ENCODE results near the gene APC2. TPM values are rescaled to one million over a fixed set of nuclear protein-coding genes. Genes with fewer than 3 reads are reported as not detected.
A peak's percentile ranks its signal among the peaks of the same experiment; 100 is the strongest.
"Not testable (repeated sequence)": the region's sequence is repeated elsewhere in the genome, so short reads cannot be mapped to it uniquely, and the experiment has no call there.

APC2 gene
- total and polyA plus RNA-seq, 5 experiments from 2014 or later, result 0.08 to 0.29 TPM; not detected in 3

DNA sequence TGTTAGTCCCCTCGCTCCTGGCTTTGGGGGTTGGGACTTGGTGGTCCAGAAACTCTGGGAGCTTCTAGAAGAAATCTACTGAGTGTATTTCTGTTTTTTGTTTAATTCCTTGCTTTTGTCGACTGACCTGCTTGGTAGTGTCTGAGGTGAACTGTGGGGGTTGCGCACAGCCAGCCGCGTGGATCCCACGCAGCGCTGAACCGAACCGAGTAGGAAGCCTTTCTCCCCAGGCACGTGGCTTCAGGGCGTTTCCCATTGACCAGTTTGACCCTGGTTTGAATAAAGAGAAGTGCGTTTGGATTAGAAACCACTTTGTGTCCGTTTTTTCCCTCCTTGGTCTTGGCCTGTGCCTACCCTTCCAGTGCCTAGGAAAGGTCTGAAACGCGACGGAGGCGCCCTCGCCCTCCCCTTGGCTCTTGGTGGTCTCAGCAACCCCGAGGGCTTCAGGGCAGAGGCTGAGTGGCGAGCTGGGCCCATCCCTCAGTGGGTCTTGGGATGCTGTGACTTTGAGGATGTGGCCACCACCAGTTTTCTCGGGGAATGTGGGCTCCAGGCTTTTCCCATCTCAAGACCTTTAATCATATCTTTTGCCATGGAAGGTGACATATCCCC is 14.4 kb upstream of the APC2 start:
- peaks cover 0 to 2% (median 0%) of the 10 kb centered on the region in 5 donors for H3K27me3 Mint-ChIP-seq
- peak overlapping the region in 1 of 10 donors; percentile 40 for H3K27ac Mint-ChIP-seq

DNA sequence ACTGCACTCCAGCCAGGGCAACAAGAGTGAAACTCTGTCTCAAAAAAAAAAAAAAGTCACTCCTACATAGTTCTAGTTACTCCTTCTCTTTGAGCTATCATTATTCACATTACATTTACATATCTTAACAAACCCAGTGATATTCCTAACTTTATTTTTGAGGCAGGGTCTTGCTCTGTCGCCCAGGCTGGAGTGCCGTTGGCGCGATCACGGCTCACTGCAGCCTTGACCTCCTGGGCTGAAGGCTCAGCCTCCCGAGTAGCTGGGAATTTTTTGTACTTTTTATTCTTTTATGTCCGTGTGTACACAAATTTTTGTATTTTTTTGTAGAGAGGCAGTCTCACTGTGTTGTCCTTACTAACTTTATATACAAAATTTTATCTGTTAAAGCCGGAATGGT is 12.3 kb upstream of the APC2 start:
- Mint-ChIP-seq H3K4me1 (peaks cover 6 to 36% (median 24%) of the 10 kb centered on the region in 4 donors), H3K27ac (peak overlapping the region in 9 of 10 donors; percentile 92 to 99 (median 99)), H3K4me3 (peak overlapping the region; percentile 94 to 99 (median 98)), H3K9me3 (no peaks in the 10 kb centered on the region), H3K36me3 (peaks cover 0 to 49% (median 11%) of the 10 kb centered on the region in 3 donors), H3K27me3 (peaks cover 0 to 2% (median 0%) of the 10 kb centered on the region in 5 donors)
- ATAC-seq, result no peak
- DNase-seq, result no peak
- POLR2A ChIA-PET, result interaction anchor here (0.6 to 2.6 kb wide), 7 partner anchors 10 to 694 kb away, joined by 3 to 14 read pairs (median 3); no protein-coding TSS in a partner anchor

More for the DNA sequence above, 14.4 kb upstream of the APC2 start:
- Mint-ChIP-seq H3K4me1 (peaks cover 6 to 25% (median 16%) of the 10 kb centered on the region in 4 donors), H3K4me3 (no peak overlapping the region), H3K9me3 (no peaks in the 10 kb centered on the region), H3K36me3 (peaks cover 0 to 47% (median 5%) of the 10 kb centered on the region in 3 donors)
- DNase-seq, result no peak
- POLR2A ChIA-PET, result interaction anchor here (1.1 to 2.6 kb wide), 2 partner anchors 10 to 36 kb away, joined by 3 to 14 read pairs; no protein-coding TSS in a partner anchor
- no peak for ATAC-seq

GRCh38 chr19:1438035-1438932 is 11.6 kb upstream of the APC2 start, which contains the start of gene RPS15:
RPS15 (plus strand) TSS chr19:1438396; CDS start chr19:1438426, 30 bp downstream.
- Mint-ChIP-seq H3K4me1 (peaks cover 6 to 36% (median 25%) of the 10 kb centered on the region in 4 donors), H3K36me3 (peaks cover 0 to 50% (median 11%) of the 10 kb centered on the region in 3 donors), H3K9me3 (no peaks in the 10 kb centered on the region), H3K4me3 (peak within 1 kb of the TSS; percentile 94 to 99 (median 98)), H3K27me3 (peaks cover 0 to 2% (median 0%) of the 10 kb centered on the region in 5 donors), H3K27ac (peak within 1 kb of the TSS; percentile 92 to 99 (median 99))
- POLR2A ChIA-PET, result interaction anchor here (0.6 to 2.6 kb wide), 8 partner anchors 15 to 693 kb away, joined by 3 to 14 read pairs (median 3); no protein-coding TSS in a partner anchor
- DNase-seq (peak; percentile 90 to 98 (median 97)), ATAC-seq (peak; percentile 82)

- DNase-seq (peak in 3 of 10 donors; percentile 24 to 27 (median 25)), ATAC-seq (peak in 1 of 2 donors; percentile 9)
- peak overlapping the region; percentile 94 to 99 (median 98) for H3K4me3 Mint-ChIP-seq
- peaks cover 0 to 50% (median 11%) of the 10 kb centered on the region in 3 donors for H3K36me3 Mint-ChIP-seq
- H3K27ac Mint-ChIP-seq, result peak overlapping the region in 9 of 10 donors; percentile 85 to 99 (median 99)
- peaks cover 0 to 2% (median 0%) of the 10 kb centered on the region in 5 donors for H3K27me3 Mint-ChIP-seq
- H3K4me1 Mint-ChIP-seq, result peaks cover 6 to 36% (median 25%) of the 10 kb centered on the region in 4 donors
- POLR2A ChIA-PET, result interaction anchor here (0.6 to 1.0 kb wide), 3 partner anchors 14 to 32 kb away, joined by 3 read pairs; no protein-coding TSS in a partner anchor
- H3K9me3 Mint-ChIP-seq, result no peaks in the 10 kb centered on the region
Observed at GRCh38 chr19:1438933-1439354, 11.0 kb upstream of the APC2 start.

- not testable (repeated sequence) for DNase-seq, H3K9me3 Mint-ChIP-seq, H3K27me3 Mint-ChIP-seq, ATAC-seq
- POLR2A ChIA-PET, result interaction anchor here (0.9 to 1.2 kb wide), 2 partner anchors 39 to 170 kb away, joined by 3 read pairs; no protein-coding TSS in a partner anchor
- Mint-ChIP-seq H3K27ac (peak overlapping the region; percentile 56 to 99 (median 94)), H3K4me3 (peak overlapping the region; percentile 94 to 99 (median 98)), H3K4me1 (peaks cover 8 to 41% (median 29%) of the 10 kb centered on the region in 4 donors), H3K36me3 (peaks cover 0 to 50% (median 11%) of the 10 kb centered on the region in 3 donors)
Observed at GRCh38 chr19:1439525-1440417, 10.2 kb upstream of the APC2 start.

DNA sequence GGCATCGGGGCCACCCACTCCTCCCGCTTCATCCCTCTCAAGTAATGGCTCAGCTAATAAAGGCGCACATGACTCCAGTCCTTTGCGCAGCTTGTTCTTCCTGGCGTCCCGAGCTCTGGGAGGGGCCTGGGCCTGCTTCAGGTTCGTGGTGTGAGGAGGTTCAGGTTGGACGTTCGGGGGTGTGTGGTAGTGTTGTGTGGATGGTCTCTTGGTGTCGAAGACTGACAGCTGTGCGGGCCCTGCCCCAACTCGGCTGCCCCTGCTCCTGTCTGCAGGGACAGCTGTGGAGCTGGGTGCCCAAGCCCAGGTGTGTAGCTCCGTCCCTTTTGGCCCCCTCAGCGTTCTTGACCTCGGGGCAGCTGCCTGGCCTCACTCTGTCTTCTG is 9.5 kb upstream of the APC2 start:
- H3K4me3 Mint-ChIP-seq, result peak overlapping the region; percentile 52 to 99 (median 96)
- no peaks in the 10 kb centered on the region for H3K9me3 Mint-ChIP-seq
- POLR2A ChIA-PET, result interaction anchor here (0.9 to 1.8 kb wide), 5 partner anchors 10 to 171 kb away, joined by 3 to 5 read pairs (median 3); partner anchors contain the start of gene FAM174C
- no peak for ATAC-seq
- peaks cover 9 to 45% (median 34%) of the 10 kb centered on the region in 4 donors for H3K4me1 Mint-ChIP-seq
- no peak for DNase-seq
- H3K36me3 Mint-ChIP-seq, result peaks cover 0 to 47% (median 11%) of the 10 kb centered on the region in 3 donors
- peaks cover 0 to 2% (median 0%) of the 10 kb centered on the region in 5 donors for H3K27me3 Mint-ChIP-seq
- peak overlapping the region in 9 of 10 donors; percentile 40 to 87 (median 60) for H3K27ac Mint-ChIP-seq

DNA sequence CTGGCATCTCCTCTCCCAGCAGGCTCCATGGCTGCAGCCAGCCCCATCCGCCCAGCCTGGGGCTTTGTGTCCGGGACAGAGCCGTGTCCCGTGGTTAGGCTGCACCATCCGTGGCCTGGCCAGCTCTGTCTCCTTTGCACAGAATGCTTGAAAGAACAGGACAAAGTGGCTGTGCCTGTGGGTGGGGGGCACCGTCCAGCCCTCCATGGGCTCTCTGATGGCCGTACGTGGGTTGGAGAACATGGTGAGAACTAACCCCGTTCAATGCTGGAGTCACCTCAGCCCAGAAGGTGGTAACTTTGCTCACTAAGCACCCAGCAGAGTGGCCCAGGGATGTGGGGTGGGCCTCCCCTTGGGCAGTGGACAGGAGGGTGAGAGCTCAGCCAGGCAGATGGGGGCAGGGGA is 8.9 kb upstream of the APC2 start:
- ATAC-seq (no peak), DNase-seq (no peak)
- POLR2A ChIA-PET, result interaction anchor here (0.7 to 1.8 kb wide), 7 partner anchors 10 to 312 kb away, joined by 3 to 5 read pairs (median 4); partner anchors contain the start of gene FAM174C
- Mint-ChIP-seq H3K36me3 (peaks cover 0 to 43% (median 11%) of the 10 kb centered on the region in 3 donors), H3K9me3 (no peaks in the 10 kb centered on the region), H3K4me1 (peaks cover 11 to 45% (median 35%) of the 10 kb centered on the region in 4 donors), H3K27ac (peak overlapping the region in 6 of 10 donors; percentile 38 to 87 (median 62)), H3K27me3 (peaks cover 0 to 2% (median 0%) of the 10 kb centered on the region in 5 donors), H3K4me3 (peak overlapping the region; percentile 52 to 99 (median 96))

- no peaks in the 10 kb centered on the region for H3K9me3 Mint-ChIP-seq
- DNase-seq (no peak), ATAC-seq (no peak)
- H3K27ac Mint-ChIP-seq, result peak overlapping the region in 4 of 10 donors; percentile 36 to 81 (median 51)
- peaks cover 11 to 47% (median 37%) of the 10 kb centered on the region in 4 donors for H3K4me1 Mint-ChIP-seq
- peaks cover 0 to 43% (median 11%) of the 10 kb centered on the region in 3 donors for H3K36me3 Mint-ChIP-seq
- peaks cover 0 to 5% (median 0%) of the 10 kb centered on the region in 5 donors for H3K27me3 Mint-ChIP-seq
- H3K4me3 Mint-ChIP-seq, result peak overlapping the region in 7 of 10 donors; percentile 24 to 99 (median 44)
- POLR2A ChIA-PET, result interaction anchor here (0.7 to 1.8 kb wide), 8 partner anchors 9 to 313 kb away, joined by 3 to 6 read pairs (median 4); partner anchors contain the start of gene FAM174C
Observed at GRCh38 chr19:1441677-1442438, 8.1 kb upstream of the APC2 start.

GRCh38 chr19:1445185-1445931 is 4.6 kb upstream of the APC2 start:
- Mint-ChIP-seq H3K9me3 (no peaks in the 10 kb centered on the region), H3K4me3 (peak overlapping the region; percentile 65 to 82 (median 75)), H3K36me3 (peaks cover 0 to 26% (median 7%) of the 10 kb centered on the region in 3 donors), H3K4me1 (peaks cover 9 to 36% (median 25%) of the 10 kb centered on the region in 4 donors), H3K27me3 (peaks cover 14 to 29% (median 21%) of the 10 kb centered on the region in 5 donors), H3K27ac (peak overlapping the region in 4 of 10 donors; percentile 6 to 53 (median 48))
- POLR2A ChIA-PET, result interaction anchor here (0.5 to 2.1 kb wide), 10 partner anchors 8 to 176 kb away, joined by 3 to 11 read pairs (median 4); partner anchors contain the start of gene CIRBP
- ATAC-seq (peak; percentile 83 to 85), DNase-seq (peak; percentile 54 to 83 (median 76))

Measured in naive thymus-derived CD8-positive, alpha-beta T cell (primary cell).